ENCODE measurements around the gene UCKL1. TPM values are rescaled to one million over a fixed set of nuclear protein-coding genes. Genes with fewer than 3 reads are reported as not detected.
A peak's percentile ranks its signal among the peaks of the same experiment; 100 is the strongest.

UCKL1 gene
- total RNA-seq, 1 donor from 2014 or later: 10.8 TPM

DNA sequence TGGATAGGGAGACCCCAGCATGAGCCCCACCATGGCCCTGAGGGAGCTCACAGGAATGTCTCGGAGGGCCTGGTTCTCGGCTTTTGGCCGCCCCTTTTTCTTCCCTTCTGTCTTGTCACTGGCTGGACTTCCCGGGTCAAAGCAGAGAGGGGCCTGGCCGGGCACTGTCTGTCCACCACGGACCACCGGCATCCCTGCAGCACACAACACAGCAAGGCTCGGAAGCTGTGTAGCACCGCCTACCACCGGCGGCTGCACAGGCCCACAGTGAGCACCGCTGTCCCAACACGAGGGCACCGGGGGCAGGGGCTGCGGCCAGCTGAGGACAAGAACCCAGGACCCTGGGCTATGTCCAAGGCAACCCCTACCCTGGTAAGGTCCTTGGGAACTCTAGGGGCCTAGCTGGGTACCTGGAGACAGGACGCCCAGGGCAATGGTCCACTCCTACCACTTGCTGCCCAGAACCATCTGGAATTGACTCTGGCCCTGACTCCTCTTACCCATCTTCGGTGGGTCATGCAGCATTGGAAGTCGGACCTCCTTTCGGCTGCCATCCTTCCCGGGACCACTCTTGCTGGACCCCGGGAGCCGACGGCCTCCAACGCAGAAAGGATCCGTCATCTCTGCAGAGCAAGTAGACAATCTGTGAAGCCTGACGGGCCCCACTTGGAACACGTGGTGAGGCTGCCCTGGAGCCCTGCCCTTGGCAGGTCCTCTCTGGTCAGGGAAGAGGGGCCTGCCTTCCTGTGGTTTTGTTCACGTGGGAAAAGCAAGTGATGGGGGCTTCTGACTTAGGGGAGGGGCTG is 11.3 kb upstream of the UCKL1 start:
- H3K9me3 Mint-ChIP-seq: no peaks in the 10 kb centered on the region
- Histone ChIP-seq H3F3A (ENCODE audit: low read depth) (peaks cover 7% of the 10 kb centered on the region), H3K27ac (no peak overlapping the region), H3K4me1 (peaks cover 10% of the 10 kb centered on the region), H3K79me2 (ENCODE audit: low read depth) (peaks cover 11% of the 10 kb centered on the region), H3K9me3 (ENCODE audit: low read depth) (no peaks in the 10 kb centered on the region), H3K27me3 (peaks cover 11% of the 10 kb centered on the region), H3K36me3 (no peaks in the 10 kb centered on the region), H3K4me2 (no peak overlapping the region), H3K9ac (no peak overlapping the region), H4K20me1 (ENCODE audit: low read depth) (no peaks in the 10 kb centered on the region), H3K4me3 (no peak overlapping the region), H2AFZ (replicated peaks) (no peak overlapping the region)
- peaks cover 5% of the 10 kb centered on the region for H3K27me3 Mint-ChIP-seq (ENCODE audit: insufficient read depth, low read depth)
- H3K4me3 Mint-ChIP-seq: peak overlapping the region; percentile 43
- no peak for DNase-seq (ENCODE audit: low spot score)
- peaks cover 6% of the 10 kb centered on the region for H3K4me1 Mint-ChIP-seq
- no peak overlapping the region for H3K27ac Mint-ChIP-seq
- no peaks in the 10 kb centered on the region for H3K36me3 Mint-ChIP-seq
- TF ChIP-seq EZH2phosphoT487 (IDR thresholded peaks at IDR 0.05): no peak

DNA sequence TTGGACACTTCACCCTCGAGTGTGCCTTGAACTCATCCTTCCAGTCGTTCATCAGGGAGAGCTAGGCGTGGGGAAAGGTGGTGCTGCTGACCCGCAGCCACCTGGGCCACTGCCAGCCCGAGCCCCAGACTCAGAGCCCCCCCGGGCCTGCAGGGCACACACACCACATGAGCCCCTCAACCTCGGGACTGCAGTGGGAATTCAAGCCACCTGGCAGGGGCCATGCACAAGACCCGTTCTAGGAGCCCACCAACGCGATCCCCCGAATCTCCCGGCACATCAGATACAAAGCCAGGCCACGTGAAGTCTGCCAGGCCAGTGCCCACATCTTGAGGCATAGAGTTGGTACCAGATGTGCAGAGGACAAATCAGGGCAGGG is 10.7 kb upstream of the UCKL1 start:
- no peak for DNase-seq (ENCODE audit: low spot score)
- H3K9ac ChIP-seq: no peak overlapping the region
- peaks cover 5% of the 10 kb centered on the region for H3K27me3 Mint-ChIP-seq (ENCODE audit: insufficient read depth, low read depth)
- no peak overlapping the region for H3K4me2 ChIP-seq
- H3K27me3 ChIP-seq: peaks cover 11% of the 10 kb centered on the region
- no peaks in the 10 kb centered on the region for H3K9me3 ChIP-seq (ENCODE audit: low read depth)
- no peak overlapping the region for H3K27ac Mint-ChIP-seq
- H3K4me1 Mint-ChIP-seq: peaks cover 6% of the 10 kb centered on the region
- no peaks in the 10 kb centered on the region for H3K36me3 ChIP-seq
- H3K27ac ChIP-seq: no peak overlapping the region
- H3K4me3 ChIP-seq: no peak overlapping the region
- H3K9me3 Mint-ChIP-seq: no peaks in the 10 kb centered on the region
- H3F3A ChIP-seq (ENCODE audit: low read depth): peaks cover 7% of the 10 kb centered on the region
- H3K4me1 ChIP-seq: peaks cover 10% of the 10 kb centered on the region
- no peak overlapping the region for H2AFZ ChIP-seq (replicated peaks)
- TF ChIP-seq EZH2 (IDR thresholded peaks at IDR 0.05) (no peak), EZH2phosphoT487 (IDR thresholded peaks at IDR 0.05) (no peak)
- TF ChIP-seq, protein P1, sequence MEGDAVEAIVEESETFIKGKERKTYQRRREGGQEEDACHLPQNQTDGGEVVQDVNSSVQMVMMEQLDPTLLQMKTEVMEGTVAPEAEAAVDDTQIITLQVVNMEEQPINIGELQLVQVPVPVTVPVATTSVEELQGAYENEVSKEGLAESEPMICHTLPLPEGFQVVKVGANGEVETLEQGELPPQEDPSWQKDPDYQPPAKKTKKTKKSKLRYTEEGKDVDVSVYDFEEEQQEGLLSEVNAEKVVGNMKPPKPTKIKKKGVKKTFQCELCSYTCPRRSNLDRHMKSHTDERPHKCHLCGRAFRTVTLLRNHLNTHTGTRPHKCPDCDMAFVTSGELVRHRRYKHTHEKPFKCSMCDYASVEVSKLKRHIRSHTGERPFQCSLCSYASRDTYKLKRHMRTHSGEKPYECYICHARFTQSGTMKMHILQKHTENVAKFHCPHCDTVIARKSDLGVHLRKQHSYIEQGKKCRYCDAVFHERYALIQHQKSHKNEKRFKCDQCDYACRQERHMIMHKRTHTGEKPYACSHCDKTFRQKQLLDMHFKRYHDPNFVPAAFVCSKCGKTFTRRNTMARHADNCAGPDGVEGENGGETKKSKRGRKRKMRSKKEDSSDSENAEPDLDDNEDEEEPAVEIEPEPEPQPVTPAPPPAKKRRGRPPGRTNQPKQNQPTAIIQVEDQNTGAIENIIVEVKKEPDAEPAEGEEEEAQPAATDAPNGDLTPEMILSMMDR (IDR thresholded peaks at IDR 0.05): no peak
- no peak overlapping the region for H3K4me3 Mint-ChIP-seq
- H4K20me1 ChIP-seq (ENCODE audit: low read depth): no peaks in the 10 kb centered on the region
- no peaks in the 10 kb centered on the region for H3K36me3 Mint-ChIP-seq
- peaks cover 11% of the 10 kb centered on the region for H3K79me2 ChIP-seq (ENCODE audit: low read depth)

DNA sequence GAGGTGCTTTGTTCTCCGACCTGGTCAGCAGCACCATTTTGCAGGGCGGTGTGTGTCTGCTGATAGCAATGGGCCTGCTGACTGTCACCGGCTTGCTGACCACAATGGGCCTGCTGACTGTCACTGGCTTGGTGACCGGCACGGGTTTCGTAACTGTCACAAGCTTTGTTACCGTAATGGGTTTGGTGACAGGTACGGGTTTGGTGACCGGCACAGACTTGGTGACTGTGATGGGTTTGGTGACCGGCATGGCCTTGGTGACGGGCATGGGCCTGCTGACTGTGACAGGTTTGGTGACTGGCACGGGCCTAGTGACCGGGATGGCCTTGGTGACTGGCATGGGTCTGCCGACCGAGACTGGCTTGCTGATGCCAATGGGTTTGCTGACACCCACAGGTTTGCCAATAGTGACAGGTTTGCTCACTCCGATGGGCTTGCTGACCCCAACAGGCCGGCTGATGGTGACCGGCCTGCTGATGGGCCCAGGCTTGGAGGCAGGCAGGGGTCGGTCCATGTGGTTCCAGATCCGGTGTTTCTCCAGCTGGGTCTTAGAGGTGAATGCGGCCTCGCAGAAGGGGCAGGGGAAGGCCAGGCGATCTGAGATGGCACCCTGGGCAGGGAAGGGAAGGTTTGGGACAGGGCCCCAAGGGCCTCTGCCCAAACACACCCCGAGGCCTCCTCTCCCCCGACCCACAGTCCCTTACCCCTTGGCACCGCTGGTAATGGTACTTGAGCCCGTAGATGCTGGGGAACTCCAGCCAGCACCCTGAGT is 10.1 kb upstream of the UCKL1 start:
- peaks cover 10% of the 10 kb centered on the region for H3K4me1 ChIP-seq
- H3K9me3 Mint-ChIP-seq: no peaks in the 10 kb centered on the region
- H3K9ac ChIP-seq: no peak overlapping the region
- no peak overlapping the region for H3K4me3 ChIP-seq
- no peak for DNase-seq (ENCODE audit: low spot score)
- no peak overlapping the region for H2AFZ ChIP-seq (replicated peaks)
- no peaks in the 10 kb centered on the region for H4K20me1 ChIP-seq (ENCODE audit: low read depth)
- H3K79me2 ChIP-seq (ENCODE audit: low read depth): peaks cover 11% of the 10 kb centered on the region
- H3K27ac Mint-ChIP-seq: no peak overlapping the region
- no peaks in the 10 kb centered on the region for H3K36me3 ChIP-seq
- peaks cover 6% of the 10 kb centered on the region for H3K4me1 Mint-ChIP-seq
- no peaks in the 10 kb centered on the region for H3K9me3 ChIP-seq (ENCODE audit: low read depth)
- H3K4me3 Mint-ChIP-seq: no peak overlapping the region
- peaks cover 5% of the 10 kb centered on the region for H3K27me3 Mint-ChIP-seq (ENCODE audit: insufficient read depth, low read depth)
- TF ChIP-seq, protein P1 (IDR thresholded peaks at IDR 0.05): no peak
- TF ChIP-seq EZH2phosphoT487 (IDR thresholded peaks at IDR 0.05) (no peak), EZH2 (IDR thresholded peaks at IDR 0.05) (no peak)
- H3K27ac ChIP-seq: no peak overlapping the region
- H3K27me3 ChIP-seq: peaks cover 11% of the 10 kb centered on the region
- peaks cover 7% of the 10 kb centered on the region for H3F3A ChIP-seq (ENCODE audit: low read depth)
- H3K36me3 Mint-ChIP-seq: no peaks in the 10 kb centered on the region
- H3K4me2 ChIP-seq: no peak overlapping the region

All from neural progenitor cell (in vitro differentiated cells).